Daoy (cell line): ENCODE results near the gene TSPAN4. TPM values are rescaled to one million over a fixed set of nuclear protein-coding genes. Genes with fewer than 3 reads are reported as not detected.

Experiments
- DNase-seq: peaks from one replicate; pipeline ENCODE4 v3.0.0-alpha.2; 2015; ENCODE audit warnings: low read depth
- total RNA-seq: library from RNA; depleted of rRNA; stranded (reverse); fragments of >200 nt; shearing (Covaris generic); gene quantifications from 2 replicates; pipeline ENCODE4 v1.2.3, GENCODE V29; 2014

The TSPAN4 gene
- total RNA-seq, 1 experiment from 2014 or later: 37.3 TPM

DNA sequence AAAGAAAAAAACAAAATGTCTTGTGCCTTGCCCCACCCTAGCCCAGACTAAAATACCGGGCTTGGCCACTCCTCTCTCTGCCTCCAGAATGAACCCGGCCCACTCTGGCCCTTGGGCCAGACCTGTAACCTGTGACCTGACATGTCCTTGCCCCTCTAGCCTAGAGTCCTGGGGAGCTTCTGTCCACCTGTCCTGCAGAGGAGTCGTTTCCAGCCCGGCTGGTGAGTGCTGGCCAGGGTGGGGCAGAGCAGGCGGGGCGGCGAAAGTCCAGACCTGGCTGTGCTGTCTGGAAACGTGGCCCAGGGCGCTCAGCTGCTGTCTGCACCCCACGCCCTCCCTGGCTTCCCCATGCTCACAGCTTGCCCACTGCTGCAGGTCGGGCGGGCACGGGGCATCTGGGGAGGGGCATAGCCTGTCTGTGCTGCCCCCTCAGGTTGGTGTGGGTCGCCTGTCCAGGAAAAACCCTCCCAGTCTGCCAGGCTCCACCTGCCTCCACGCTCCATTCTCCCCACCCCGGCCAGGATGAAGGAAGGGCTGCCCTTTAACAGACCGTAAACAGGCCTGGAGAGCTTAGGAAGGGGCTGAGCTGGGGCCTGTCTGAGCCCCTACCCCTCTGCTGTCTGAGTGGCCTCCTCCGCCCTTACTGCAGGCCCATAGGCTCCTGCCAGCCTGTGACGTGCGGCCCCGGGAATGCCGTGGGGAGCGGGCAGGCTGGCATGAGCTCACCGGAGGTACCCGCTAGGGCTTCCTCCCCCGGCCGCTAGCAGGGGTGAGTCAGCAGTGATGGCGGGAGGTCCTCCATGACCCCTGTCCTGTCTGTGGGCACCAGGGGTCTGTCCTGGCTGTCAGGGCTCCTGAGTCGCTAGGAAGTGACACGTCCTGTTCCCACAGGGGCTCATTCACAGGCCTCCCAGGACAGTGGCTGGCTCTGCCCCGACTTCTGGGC is 8.0 kb upstream of the TSPAN4 start:
- peak; percentile 98 for DNase-seq

DNA sequence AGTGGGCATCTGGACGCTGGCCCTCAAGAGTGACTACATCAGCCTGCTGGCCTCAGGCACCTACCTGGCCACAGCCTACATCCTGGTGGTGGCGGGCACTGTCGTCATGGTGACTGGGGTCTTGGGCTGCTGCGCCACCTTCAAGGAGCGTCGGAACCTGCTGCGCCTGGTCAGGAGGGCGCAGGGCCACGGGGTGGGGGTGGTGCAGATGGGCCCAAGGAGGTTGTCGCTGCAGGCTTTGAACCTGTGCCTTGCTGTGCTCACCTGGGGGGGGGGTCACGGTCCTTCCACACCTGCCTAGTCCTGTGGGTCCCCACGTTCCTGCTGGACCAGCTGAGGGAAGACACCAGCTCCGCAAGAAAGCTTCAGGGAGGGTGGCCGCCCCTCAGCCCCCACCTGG is 6.4 kb upstream of the TSPAN4 start:
- DNase-seq: no peak

DNA sequence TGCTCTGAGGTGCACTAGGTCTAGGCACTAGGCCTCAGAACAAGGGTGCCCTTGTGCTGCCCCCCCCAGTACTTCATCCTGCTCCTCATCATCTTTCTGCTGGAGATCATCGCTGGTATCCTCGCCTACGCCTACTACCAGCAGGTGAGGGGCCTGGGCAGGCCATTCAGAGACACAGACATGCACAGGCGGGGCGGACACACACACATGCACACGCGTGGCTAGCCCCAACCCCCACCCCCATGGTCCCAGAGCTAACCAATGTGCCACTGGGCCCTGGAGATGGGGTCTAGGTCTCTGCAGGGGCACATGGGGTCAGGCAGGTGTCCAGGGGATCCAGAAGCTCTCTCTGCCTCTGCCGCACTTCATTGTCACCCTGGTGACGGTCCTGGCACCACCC is 6.0 kb upstream of the TSPAN4 start:
- DNase-seq: no peak

- DNase-seq: no peak
These were observed 5.3 kb upstream of the TSPAN4 start for GRCh38 chr11:837189-837989.

- no peak for DNase-seq
These were observed 4.7 kb upstream of the TSPAN4 start for GRCh38 chr11:837990-838307.

- DNase-seq: no peak
These were observed 4.0 kb upstream of the TSPAN4 start for GRCh38 chr11:838441-839279.

GRCh38 chr11:839280-839623 is 3.4 kb upstream of the TSPAN4 start:
- no peak for DNase-seq

DNA sequence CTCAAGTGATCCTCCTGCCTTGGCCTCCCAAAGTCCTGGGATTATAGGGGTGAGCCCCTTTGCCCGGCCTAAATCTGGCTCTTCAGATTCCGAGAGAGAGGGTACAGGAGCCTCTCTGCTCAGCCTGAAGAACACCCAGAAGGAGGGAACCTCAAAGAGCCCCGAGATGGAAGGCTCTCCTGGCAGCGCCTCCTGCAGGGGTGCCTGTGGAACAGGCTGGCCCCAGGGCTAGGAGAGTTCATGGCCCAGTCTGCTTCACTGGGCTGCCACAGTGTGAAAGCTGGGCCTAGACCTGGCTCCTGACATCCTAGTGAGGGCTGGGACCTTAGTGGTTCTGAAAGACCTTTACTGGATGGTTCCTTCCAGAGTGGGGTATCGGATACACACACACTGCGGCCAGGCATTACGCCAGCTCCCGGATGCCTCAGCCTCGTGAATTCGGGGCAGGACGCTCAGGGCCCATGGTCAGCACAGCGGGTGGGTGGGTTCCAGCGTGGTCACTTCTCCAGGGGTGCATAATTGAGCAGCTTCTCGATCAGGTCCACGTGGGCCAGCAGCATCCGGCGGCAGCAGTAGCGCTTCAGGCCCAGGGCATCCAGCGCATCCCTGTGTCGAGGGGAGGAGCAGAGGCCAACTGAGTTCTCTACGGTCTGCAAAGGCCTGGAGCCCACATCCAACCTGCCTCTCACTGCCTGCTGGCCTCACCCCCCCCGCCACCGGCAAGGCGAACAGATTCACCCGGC is 2.6 kb upstream of the TSPAN4 start:
- DNase-seq: no peak

GRCh38 chr11:841981-842369 is 677 bp upstream of the TSPAN4 start:
- DNase-seq: no peak

DNA sequence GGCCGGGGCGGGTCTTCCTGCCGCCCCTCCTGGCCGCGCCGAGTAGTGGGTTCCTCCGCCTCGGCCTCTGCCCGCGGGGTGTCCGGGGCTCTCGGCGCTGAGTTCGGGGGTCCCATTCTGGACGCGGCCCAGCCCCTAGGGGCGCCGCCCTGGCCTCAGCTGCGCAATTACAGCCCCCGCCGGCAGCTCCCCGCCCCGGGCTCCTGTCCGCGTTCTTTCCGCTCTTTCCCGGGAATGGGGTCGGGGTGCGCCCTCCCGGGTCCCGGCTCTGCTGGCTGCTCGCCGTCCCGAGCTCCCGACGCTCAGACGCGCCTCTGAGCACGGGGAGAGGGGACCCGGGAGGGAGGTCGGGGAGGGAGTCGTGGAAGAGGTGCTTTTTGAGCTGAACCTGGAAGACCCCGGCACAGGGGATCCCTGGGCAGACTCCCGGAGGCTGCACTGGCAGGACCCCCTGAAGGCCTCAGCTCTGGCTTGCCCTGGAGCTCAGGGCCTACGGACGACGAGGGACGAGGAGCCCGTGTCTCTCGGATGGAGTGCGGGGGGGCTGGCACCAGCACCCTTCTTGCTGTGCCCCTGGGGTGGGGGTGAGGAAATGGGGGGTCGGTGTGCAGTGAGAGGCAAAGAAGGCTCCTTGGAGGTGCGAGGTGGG is 558 bp downstream of the TSPAN4 start:
- no peak for DNase-seq

DNA sequence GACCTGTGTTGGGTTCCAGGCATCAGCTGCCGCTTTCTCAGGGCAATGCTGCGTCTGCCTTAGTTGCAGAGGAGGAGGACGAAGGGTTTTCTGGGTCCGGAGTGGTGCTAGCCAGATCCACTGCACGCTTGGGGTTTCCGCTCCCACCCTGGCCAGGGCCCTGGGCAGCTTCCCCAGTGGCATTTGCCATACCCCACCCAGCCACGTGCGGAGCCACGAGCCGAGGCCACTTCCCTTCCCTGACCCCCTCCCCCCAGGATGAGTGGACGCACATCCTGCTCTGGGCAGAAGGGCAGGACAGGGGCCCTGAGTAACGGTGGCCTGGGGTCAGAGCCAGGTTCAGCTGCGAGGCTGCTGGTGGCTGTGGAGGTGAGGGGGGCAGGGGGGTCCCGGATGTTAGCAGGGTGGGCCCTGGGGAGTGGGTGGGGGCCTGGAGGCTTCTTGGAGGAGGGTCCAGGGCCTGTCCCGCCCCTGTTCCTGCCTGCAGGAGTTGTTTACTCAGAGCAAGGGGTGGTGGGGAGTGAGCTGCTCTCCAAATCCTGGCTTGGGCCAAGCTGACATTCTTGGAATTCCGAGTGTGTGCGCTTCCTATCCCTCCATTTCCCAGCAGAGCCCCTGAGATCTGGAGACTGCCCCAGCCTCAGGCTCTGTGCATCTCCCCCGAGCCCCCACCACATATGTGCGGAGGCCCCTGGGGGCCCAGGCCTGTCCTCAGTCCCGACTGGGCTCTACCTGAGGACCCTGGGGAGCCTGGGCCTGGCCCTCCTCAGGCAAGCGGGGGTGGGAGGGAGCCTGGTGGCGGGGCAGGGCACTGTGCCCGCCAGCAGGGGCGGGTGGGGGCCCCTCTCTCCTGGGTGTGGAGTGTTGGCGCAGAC is 1.4 kb downstream of the TSPAN4 start:
- peak; percentile 92 for DNase-seq

- DNase-seq: peak; percentile 91
These were observed 2.3 kb downstream of the TSPAN4 start for GRCh38 chr11:844693-845644.

GRCh38 chr11:845872-846495 is 3.3 kb downstream of the TSPAN4 start:
- peak; percentile 77 for DNase-seq

DNA sequence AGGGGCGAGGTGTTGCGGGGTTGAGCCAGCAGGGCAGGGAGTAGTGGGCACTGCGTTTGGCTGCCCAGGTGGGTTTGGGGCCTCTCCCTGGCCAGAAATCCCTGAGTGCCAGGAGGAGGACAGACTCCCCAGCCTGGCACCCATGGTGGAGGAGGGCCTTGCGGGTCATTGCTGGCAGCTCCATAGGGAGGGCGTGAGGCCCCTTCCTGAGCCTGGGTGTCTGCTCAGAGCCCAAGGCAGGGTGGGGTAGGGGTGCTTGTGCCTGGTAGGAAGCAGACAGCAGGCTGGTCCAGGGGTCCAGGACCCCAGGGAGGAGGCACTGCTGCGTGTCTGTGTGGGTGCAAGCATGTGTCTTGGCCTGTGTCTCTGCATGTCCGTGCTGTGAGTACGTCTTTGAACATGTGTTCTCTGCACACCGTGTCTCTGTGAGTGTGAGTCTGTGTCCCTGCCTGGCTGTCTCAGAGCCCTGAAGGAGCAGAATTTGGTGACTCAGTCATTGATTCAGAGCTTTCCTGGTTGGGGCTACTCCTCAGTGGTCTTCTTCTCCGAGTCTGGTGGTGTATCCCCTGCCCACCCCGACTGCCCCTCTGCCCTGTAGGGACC is 3.9 kb downstream of the TSPAN4 start:
- no peak for DNase-seq

DNA sequence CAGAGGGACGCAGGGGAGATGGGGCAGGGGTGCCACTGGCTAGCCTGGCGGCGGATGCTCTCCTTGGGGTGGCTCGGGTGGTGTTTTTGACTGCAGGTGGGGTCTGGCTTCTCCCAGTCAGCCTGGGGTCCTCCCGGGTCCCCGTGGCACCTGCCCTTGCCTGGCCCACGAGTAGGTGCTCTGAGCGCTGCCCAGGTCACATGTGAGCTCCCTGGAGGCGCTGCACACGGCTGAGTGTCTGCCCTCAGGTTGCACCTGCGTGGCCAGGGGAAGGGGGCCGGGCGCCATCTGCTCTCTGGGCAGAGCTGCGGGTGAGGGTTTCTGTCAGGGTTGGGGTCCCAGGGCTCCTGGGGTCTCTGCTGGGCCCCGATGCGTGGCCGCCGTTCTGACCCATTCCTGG is 5.2 kb downstream of the TSPAN4 start:
- no peak for DNase-seq

DNA sequence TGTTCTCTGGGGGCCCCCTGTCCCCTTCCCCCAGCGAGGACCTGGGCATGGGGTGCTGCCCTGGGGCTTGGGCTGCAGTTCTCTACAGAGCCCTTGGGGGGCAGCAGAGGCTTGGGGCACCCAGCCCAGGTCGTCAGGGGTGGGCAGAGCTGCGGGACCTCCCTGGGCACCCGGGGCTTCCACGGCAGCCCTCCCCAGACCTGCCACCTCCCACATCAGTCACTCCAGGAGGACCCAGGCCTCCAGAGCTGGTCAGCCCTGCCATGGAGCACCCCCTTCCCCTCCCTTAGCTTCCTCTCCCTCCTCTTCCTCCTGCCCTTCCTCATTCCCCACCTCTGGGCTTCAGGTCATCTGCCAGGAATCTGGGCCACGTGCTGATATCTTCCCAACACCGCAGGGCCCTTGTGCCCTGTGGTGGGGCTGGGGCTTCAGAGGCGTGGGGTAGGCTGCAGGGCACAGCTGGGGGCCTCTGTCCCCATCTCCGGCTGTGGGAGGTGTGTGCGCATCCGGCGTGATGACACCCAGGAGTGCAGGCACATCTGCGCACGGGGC is 5.8 kb downstream of the TSPAN4 start:
- DNase-seq: no peak

DNA sequence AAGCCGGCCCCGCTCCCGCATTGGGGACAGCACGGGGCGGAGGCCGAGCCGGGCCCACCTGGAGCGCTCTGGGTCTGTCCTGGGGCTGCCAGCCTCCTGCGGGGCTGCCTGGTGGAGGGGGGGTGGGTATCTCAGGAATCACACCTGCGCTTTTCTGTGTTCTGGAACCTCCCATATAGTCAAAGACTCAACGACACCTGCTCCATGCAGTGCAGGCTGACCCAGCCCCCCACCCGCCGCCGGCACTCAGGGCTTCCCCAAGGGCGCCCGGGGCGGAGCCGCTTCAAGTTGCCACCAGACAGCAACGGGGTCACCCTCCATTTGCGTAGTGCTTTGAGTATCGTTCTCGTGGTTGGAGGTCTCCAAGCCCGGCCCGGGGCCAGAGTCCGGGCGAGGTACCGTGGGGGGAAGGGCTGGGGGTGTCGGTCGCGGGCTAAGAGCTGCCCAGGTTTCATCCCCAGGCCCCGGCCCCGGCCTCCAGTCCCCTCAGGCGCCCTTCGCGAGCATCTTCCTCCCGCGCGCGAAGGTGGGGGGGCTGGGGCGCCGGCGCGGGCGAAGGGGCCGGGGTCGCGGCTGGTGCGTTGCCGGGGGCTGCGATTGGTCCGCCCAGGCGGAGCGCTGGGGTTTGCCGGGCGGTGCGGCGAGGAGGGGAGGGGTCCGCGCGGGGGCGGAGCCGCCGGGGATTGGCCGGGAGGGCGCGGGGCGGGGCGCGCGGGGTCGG is 6.6 kb downstream of the TSPAN4 start:
- no peak for DNase-seq
